ENCODE measurements around the gene CNTNAP1.
"Not testable (repeated sequence)": the region's sequence is repeated elsewhere in the genome, so short reads cannot be mapped to it uniquely, and the experiment has no call there.

Gene CNTNAP1

DNA sequence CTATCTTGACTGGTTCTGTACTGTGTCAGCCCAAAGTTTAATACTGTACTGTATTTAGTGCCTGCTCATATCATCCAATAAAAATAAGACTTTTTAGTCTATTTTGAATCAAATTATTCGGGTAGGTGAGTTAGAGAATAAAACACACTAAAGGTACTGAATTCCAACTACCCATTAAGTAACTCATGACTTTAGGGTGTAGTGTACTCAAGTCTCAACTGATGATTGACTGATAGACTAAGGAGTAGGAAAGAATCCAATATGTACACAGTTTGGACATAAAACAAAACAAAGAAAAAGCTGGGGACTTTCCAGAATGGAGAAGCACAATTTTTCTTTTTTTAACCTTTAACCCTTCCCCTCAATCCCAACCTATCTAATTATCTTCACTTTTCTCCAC lies 58.4 kb downstream of the CNTNAP1 start:
- no peak for DNase-seq (ENCODE audit: low read depth in 3 of 3)

DNA sequence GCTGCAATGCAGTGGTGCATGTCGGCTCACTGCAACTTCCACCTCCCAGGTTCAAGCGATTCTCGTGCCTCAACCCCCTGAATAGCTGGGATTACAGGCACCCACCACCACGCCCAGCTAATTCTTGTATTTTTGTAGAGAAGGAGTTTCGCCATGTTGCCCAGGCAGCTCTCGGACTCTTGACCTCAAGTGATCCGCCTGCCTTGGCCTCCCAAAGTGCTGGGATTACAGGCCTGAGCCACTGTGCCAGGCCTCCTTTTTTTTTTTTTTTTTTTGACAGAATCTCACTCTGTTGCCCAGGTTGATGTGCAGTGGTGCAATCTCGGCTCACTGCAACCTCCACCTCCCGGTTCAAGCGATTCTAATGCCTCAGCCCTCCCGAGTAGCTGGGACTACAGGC lies 60.6 kb downstream of the CNTNAP1 start:
- DNase-seq (ENCODE audit: low read depth in 3 of 3), result not testable (repeated sequence)

DNA sequence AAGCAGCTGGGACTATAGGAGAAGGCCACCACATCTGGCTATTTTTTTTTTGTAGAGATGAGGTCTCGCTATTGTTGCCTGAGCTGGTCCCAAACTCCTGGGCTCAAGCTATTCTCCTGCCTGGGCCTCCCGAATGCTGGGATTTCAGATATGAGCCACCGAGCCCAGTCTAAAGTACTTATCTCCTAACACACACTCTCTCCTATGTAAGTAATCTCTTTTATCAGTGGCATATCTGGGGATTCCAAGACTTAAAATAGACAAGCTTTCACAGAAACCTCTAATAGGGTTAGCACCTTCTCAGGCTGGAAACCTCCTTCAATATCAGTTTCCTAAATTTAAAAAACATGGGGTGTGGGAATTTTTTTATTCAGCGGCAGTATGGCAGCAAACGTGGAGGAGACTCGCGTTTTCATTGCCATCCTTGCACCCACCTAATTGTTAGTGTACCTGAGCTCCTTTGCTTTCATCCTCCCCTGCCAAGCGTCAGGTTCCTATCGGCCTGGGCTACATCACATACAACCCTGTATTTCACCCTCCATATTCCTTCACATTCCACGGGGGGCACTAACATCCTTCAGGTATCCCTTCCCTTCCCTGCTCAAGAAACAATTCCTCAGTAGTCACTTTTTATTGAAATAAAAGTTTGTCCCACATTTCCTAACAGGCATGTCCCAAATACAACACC lies 61.4 kb downstream of the CNTNAP1 start:
- no peak for DNase-seq (ENCODE audit: low read depth in 3 of 3)

DNA sequence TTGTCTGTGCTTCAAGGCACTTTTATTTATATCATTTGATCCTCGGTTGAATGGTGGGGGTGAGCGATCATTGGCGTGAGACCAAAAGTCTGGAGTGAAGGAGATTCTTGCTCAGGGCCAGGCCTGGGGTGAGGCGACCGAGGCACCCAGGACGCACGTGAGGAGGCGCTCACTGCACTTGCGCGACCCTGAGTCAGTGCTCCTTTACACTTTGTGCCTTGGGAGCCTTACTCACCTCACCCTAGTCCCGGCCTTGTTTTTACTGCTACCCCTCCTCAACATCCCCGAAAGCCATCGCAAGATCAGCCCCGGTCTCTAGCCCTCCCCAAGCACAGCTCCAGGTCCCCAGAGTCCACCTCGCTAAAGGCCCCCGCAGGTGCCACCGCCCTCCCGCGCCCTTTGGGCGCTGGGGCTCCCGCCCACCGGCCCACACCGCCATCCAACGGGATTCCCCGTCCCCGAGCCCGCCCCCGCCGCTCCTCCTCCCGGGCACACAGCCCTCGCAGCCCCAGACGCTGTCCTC lies 62.0 kb downstream of the CNTNAP1 start:
- DNase-seq (ENCODE audit: low read depth in 3 of 3), result peak; percentile 44 to 67 (median 57)

DNA sequence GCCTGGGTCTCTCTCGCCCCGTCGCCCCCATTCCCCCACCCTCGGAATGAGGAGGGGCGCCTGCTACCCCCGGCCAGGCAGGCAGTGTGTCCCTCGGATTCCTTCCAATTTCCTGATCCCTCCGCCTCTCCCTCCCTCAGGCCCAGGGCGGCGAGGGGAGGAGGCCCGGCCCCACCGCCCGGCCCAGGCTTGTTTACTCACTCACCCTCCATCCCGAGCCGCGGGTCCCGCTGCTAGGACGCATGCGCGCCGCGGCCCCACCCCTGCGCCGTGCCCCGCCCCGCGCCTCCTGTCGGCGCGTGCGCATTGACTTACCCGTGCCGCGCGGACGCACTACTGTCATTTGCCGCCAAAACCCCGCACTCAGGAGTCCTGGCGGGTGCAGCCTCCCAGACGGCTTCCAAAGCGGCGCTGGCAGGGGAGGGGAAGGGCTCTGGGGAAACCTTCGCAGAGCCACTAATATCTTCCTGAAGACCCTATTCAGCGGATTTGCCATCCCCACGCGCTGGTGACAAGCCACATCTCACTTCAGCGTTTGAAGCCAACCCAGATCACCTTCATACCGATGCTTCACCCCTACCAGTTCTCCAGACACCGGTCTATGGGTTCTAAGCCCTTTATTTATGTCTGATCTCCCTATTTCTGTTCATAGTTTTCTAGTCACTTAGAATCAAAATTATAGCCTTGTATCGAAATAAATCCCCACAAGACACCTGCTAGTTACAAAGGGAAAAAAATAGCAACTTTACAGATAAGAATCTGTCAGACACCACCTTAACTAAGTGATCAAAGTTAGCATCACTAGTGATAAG lies 62.7 kb downstream of the CNTNAP1 start, which contains the start of gene EZH1:
Gene EZH1 (minus strand): TSS at position 235 of the 812 bp plus-strand sequence. CDS start 16,099 bp downstream, outside the sequence.
- DNase-seq (ENCODE audit: low read depth in 3 of 3), result peak; percentile 85 to 87 (median 87)

DNA sequence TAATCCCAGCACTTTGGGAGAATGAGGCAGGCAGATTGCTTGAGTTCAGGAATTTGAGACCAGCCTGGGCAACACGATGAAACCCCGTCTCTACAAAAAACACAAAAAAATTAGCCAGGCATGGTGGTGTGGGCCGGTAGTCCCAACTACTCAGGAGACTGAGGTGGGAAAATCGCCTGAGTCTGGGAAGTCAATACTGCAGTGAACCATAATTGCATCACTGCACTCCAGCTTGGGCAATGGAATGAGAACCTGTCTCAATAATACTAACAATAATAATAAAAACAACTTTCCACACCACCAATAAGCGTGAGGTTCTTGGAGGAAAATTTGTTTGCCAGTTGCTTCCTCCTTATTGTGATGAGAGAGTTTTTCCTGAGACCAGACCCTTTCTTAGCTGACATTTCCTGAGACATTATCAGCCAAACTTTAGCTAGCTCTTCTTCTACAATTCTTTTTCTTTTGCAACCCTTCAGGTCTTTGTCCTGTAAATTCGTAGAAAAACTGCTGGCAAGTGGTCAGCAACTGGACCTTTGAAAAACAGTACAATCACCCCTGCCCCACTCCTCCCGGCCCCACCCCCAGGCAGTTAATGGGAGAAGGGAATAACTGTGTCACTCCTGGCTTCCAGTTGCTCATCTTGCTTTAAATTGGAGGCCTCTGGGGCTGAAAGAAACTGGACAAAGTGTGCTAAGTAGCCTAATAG lies 66.0 kb downstream of the CNTNAP1 start:
- DNase-seq (ENCODE audit: low read depth in 3 of 3), result no peak

DNA sequence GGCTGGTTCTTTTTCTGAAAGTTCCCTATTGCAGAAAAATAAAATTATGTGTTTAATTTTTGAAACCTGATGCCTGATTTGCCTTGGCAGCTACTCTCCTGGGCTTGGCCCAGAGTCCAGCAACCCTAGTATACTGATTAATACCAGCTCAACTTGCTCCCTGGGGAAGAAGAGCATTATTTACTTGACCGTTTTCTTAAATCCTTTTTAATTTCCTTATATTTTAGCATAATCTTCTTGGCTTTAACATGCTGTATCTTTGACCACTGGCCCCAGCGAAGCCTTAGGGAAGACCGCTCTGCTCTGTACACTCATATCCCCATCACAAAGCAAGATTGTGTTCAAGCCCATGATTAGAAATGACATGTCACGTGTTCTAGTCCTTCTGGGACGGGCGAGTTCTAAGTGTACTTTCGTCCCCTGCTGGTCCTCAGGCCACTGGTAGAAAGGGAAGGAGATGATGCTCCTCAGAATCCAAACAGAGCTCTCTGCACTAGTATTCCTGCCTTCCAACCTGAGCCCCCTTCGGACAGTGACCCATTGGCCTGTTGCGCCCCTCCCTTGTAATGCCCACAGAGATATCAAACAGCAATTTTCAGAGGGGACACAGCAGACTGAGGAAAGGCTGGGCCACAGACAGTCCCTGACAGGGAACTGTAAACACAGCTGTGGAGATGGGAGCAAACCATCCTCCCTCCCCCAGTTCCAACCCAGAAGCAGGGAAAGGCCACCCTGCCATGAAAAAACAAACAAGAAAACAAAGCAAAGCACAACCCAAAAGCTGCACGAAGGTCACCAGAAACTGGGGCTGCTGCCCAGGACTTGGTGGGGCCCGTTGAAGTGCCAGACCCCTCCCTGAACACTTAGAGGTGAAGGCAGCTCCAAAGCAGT lies 66.8 kb downstream of the CNTNAP1 start:
- DNase-seq (ENCODE audit: low read depth in 3 of 3), result no peak
